Activated T-helper 1 cell treated with anti-CD3 and anti-CD28 coated beads, Interleukin-12 subunit alpha, Interleukin-12 subunit beta, Interleukin-2, Interleukin-4 antibody, amounts not matched to agents 30 ng/mL and 10 ng/mL and 1 ng/mL, durations not matched to agents 14 hours and 24 hours and 36 hours (primary cell): ENCODE measurements around the gene RAB20. TPM values are rescaled to one million over a fixed set of nuclear protein-coding genes. Genes with fewer than 3 reads are reported as not detected.

Source experiments
- DNase-seq: peaks from one replicate; pipeline ENCODE4 v3.0.0; 2021; ENCODE audit warnings: low spot score
- H3K27ac Mint-ChIP-seq: one replicate; pipeline ENCODE4 v1.8.0; 2021; ENCODE audit warnings: mild to moderate bottlenecking, mixed read lengths
- H3K27me3 Mint-ChIP-seq: one replicate; pipeline ENCODE4 v1.8.0; 2022; ENCODE audit warnings: mild to moderate bottlenecking, moderate library complexity, mixed read lengths; ENCODE audit not compliant: insufficient read depth
- H3K36me3 Mint-ChIP-seq: one replicate; pipeline ENCODE4 v1.8.0; 2021; ENCODE audit warnings: low read depth, mixed read lengths
- H3K4me1 Mint-ChIP-seq: one replicate; pipeline ENCODE4 v1.8.0; 2021; ENCODE audit warnings: low read depth, mixed read lengths
- H3K4me3 Mint-ChIP-seq: one replicate; pipeline ENCODE4 v1.8.0; 2021; ENCODE audit warnings: mild to moderate bottlenecking, moderate library complexity, mixed read lengths
- H3K9me3 Mint-ChIP-seq: one replicate; pipeline ENCODE4 v1.8.0; 2021; ENCODE audit warnings: mixed read lengths
- intact Hi-C: fragments of 100-400 bp; cut with micrococcal nuclease; formaldehyde crosslinking; loops from one replicate; pipeline ENCODE4 v1.15.1; 2024
- total RNA-seq: library from RNA; stranded (reverse); gene quantifications from 2 replicates; pipeline ENCODE4 v1.2.3, GENCODE V29; 2022

Gene RAB20
- total RNA-seq, 1 donor from 2014 or later = 1.5 TPM

DNA sequence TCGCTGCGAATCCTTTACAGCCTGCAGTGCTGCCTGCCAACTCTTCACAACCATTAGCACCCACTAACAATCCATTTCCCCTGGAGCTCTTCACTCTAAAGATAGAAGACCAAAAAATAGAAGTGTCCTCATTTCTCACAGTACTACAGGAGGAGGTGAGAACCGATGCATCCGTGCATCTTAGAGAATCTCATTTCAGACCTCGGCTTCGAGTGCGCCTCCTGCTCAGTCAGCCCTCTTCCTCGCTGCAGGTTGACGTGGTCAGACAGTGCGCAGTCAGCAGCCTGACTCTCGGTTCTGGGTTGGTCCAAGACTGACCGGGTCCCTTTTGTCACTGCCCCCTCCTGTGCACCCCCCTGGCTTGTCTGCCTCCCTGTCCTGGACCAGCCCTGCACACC is 85.3 kb downstream of the RAB20 start:
- Mint-ChIP-seq H3K27ac (no peak overlapping the region), H3K27me3 (peaks cover 2% of the 10 kb centered on the region), H3K36me3 (no peaks in the 10 kb centered on the region), H3K4me1 (peaks cover 4% of the 10 kb centered on the region), H3K9me3 (no peaks in the 10 kb centered on the region), H3K4me3 (no peak overlapping the region)
- intact Hi-C loops = no loop called here
- DNase-seq = no peak

DNA sequence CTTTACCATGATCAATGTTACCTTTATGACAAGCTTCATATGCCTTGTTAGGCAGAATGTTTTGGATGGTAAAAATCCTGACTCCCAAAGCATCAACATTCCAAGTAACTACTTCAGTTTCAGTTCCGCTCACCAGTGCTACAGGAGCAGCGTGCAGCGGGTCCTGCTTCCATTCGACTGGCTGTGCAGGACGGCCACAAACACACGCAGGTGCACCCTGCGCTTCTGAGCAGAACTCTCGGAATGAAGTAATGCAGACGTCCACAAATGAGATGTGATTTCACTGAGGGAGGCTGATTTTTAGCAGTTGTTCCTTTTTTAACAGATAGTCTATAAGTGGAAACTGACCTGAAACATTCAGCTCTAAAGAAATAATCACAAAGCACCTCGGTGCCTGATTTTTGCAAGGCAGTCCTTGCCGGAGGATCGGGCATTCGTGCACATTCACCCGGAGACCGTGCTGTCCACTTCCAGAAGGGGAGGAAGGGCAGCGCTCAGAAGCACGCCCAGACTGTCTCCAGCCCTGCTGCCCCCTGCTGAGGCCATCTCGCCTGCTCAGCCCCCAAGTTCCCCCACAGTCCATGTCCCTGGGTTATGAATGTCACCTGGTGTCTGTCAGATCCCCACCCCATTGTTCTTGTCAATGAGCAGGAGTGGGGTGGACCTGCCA is 85.8 kb downstream of the RAB20 start:
- Mint-ChIP-seq H3K9me3 (no peaks in the 10 kb centered on the region), H3K27me3 (peaks cover 4% of the 10 kb centered on the region), H3K4me3 (no peak overlapping the region), H3K36me3 (no peaks in the 10 kb centered on the region), H3K4me1 (peaks cover 4% of the 10 kb centered on the region), H3K27ac (no peak overlapping the region)
- DNase-seq = no peak
- intact Hi-C loops = no loop called here

- intact Hi-C loops = no loop called here
- H3K27ac Mint-ChIP-seq = no peak overlapping the region
- H3K4me3 Mint-ChIP-seq = no peak overlapping the region
- DNase-seq = no peak
- H3K4me1 Mint-ChIP-seq = peaks cover 4% of the 10 kb centered on the region
- H3K27me3 Mint-ChIP-seq = peaks cover 5% of the 10 kb centered on the region
- H3K36me3 Mint-ChIP-seq = no peaks in the 10 kb centered on the region
- H3K9me3 Mint-ChIP-seq = no peaks in the 10 kb centered on the region
Measured at GRCh38 chr13:110475117-110475516, 86.4 kb downstream of the RAB20 start.

- H3K27ac Mint-ChIP-seq = no peak overlapping the region
- no peak for DNase-seq
- no peaks in the 10 kb centered on the region for H3K9me3 Mint-ChIP-seq
- intact Hi-C loops = no loop called here
- H3K36me3 Mint-ChIP-seq = no peaks in the 10 kb centered on the region
- peaks cover 4% of the 10 kb centered on the region for H3K4me1 Mint-ChIP-seq
- H3K27me3 Mint-ChIP-seq = peaks cover 8% of the 10 kb centered on the region
- H3K4me3 Mint-ChIP-seq = no peak overlapping the region
Measured at GRCh38 chr13:110474713-110475112, 86.8 kb downstream of the RAB20 start.

Other genes with a start within 250 kb of the RAB20 start
- gene NAXD, start 53.8 kb upstream of the RAB20 start, total RNA-seq = 22.0 and 22.2 TPM in 2 replicates
- gene CARS2, start 144.4 kb upstream of the RAB20 start, total RNA-seq = 106 and 110 TPM in 2 replicates
- gene ING1, start 152.0 kb upstream of the RAB20 start, total RNA-seq = 15.9 and 16.4 TPM in 2 replicates